ENCODE results near the gene CELF2.

Gene CELF2

GRCh38 chr10:11255796-11256444, 238.2 kb downstream of the CELF2 start:
- no peak for DNase-seq

GRCh38 chr10:11256896-11257295, 239.2 kb downstream of the CELF2 start:
- no peak for DNase-seq

GRCh38 chr10:11257440-11258090, 239.9 kb downstream of the CELF2 start:
- no peak for DNase-seq

GRCh38 chr10:11260170-11260569, 242.5 kb downstream of the CELF2 start:
- no peak for DNase-seq

- DNase-seq: no peak
Measured at GRCh38 chr10:11261143-11261542, 243.5 kb downstream of the CELF2 start.

GRCh38 chr10:11261687-11262493, 244.2 kb downstream of the CELF2 start:
- DNase-seq: no peak

GRCh38 chr10:11262494-11263345, 245.0 kb downstream of the CELF2 start:
- no peak for DNase-seq

- DNase-seq: no peak
Measured at GRCh38 chr10:11263767-11264166, 246.1 kb downstream of the CELF2 start.

GRCh38 chr10:11264296-11265048, 246.8 kb downstream of the CELF2 start:
- DNase-seq: no peak

- DNase-seq: no peak
Measured at GRCh38 chr10:11265484-11265883, 247.8 kb downstream of the CELF2 start.

- DNase-seq: no peak
Measured at GRCh38 chr10:11266426-11266825, 248.8 kb downstream of the CELF2 start.

- peak; percentile 69 for DNase-seq
Measured at GRCh38 chr10:11270135-11270857, 252.6 kb downstream of the CELF2 start.

GRCh38 chr10:11270858-11271179, 253.1 kb downstream of the CELF2 start:
- no peak for DNase-seq

- DNase-seq: no peak
Measured at GRCh38 chr10:11272915-11273389, 255.3 kb downstream of the CELF2 start.

GRCh38 chr10:11274452-11274851, 256.8 kb downstream of the CELF2 start:
- DNase-seq: no peak

- DNase-seq: no peak
Measured at GRCh38 chr10:11275651-11276050, 258.0 kb downstream of the CELF2 start.

- DNase-seq: no peak
Measured at GRCh38 chr10:11276449-11276990, 258.8 kb downstream of the CELF2 start.

GRCh38 chr10:11279314-11279713, 261.6 kb downstream of the CELF2 start:
- no peak for DNase-seq

- no peak for DNase-seq
Measured at GRCh38 chr10:11280187-11280932, 262.7 kb downstream of the CELF2 start.

- DNase-seq: no peak
Measured at GRCh38 chr10:11282156-11282555, 264.5 kb downstream of the CELF2 start.
